ENCODE data around the gene NUBPL. TPM values are rescaled to one million over a fixed set of nuclear protein-coding genes. Genes with fewer than 3 reads are reported as not detected.

The NUBPL gene
- total RNA-seq, 2 donors from 2014 or later = 9.2 to 30.0 TPM

- Histone ChIP-seq H3K36me3 (no peaks in the 10 kb centered on the region), H3K4me3 (no peak overlapping the region), H3K27ac (no peak overlapping the region), H3K4me1 (ENCODE audit: control insufficient read depth in 1 of 2, low read depth in 2 of 2) (no peaks in the 10 kb centered on the region), H3K9me3 (peaks cover 13% of the 10 kb centered on the region), H3K27me3 (replicated peaks; ENCODE audit: insufficient read depth) (no peaks in the 10 kb centered on the region)
- TF ChIP-seq CTCF (IDR thresholded peaks at IDR 0.05) = no peak
- no peak for DNase-seq (ENCODE audit: low spot score)
- ATAC-seq (ENCODE audit: insufficient number of reproducible peaks, low FRiP score, low read depth) = no peak
These were observed 191.9 kb downstream of the NUBPL start for GRCh38 chr14:31752867-31753661.

GRCh38 chr14:31758941-31759340 is 197.7 kb downstream of the NUBPL start:
- TF ChIP-seq CTCF (IDR thresholded peaks at IDR 0.05) = no peak
- Histone ChIP-seq H3K36me3 (no peaks in the 10 kb centered on the region), H3K4me1 (ENCODE audit: control insufficient read depth in 1 of 2, low read depth in 2 of 2) (no peaks in the 10 kb centered on the region), H3K4me3 (no peak overlapping the region), H3K9me3 (no peaks in the 10 kb centered on the region), H3K27ac (no peak overlapping the region), H3K27me3 (replicated peaks; ENCODE audit: insufficient read depth) (no peaks in the 10 kb centered on the region)
- DNase-seq (ENCODE audit: low spot score) (no peak), ATAC-seq (ENCODE audit: insufficient number of reproducible peaks, low FRiP score, low read depth) (no peak)

- no peaks in the 10 kb centered on the region for H3K27me3 ChIP-seq (replicated peaks; ENCODE audit: insufficient read depth)
- ATAC-seq (ENCODE audit: insufficient number of reproducible peaks, low FRiP score, low read depth) = no peak
- no peak overlapping the region for H3K4me3 ChIP-seq
- no peaks in the 10 kb centered on the region for H3K4me1 ChIP-seq (ENCODE audit: control insufficient read depth in 1 of 2, low read depth in 2 of 2)
- H3K9me3 ChIP-seq = no peaks in the 10 kb centered on the region
- no peaks in the 10 kb centered on the region for H3K36me3 ChIP-seq
- DNase-seq (ENCODE audit: low spot score) = no peak
- TF ChIP-seq CTCF (IDR thresholded peaks at IDR 0.05) = no peak
- no peak overlapping the region for H3K27ac ChIP-seq
These were observed 199.1 kb downstream of the NUBPL start for GRCh38 chr14:31760277-31760676.

- H3K36me3 ChIP-seq = no peaks in the 10 kb centered on the region
- ATAC-seq (ENCODE audit: insufficient number of reproducible peaks, low FRiP score, low read depth) = no peak
- no peak overlapping the region for H3K27ac ChIP-seq
- no peak overlapping the region for H3K4me3 ChIP-seq
- no peaks in the 10 kb centered on the region for H3K27me3 ChIP-seq (replicated peaks; ENCODE audit: insufficient read depth)
- no peak for TF ChIP-seq CTCF (IDR thresholded peaks at IDR 0.05)
- no peak for DNase-seq (ENCODE audit: low spot score)
- no peaks in the 10 kb centered on the region for H3K9me3 ChIP-seq
- H3K4me1 ChIP-seq (ENCODE audit: control insufficient read depth in 1 of 2, low read depth in 2 of 2) = no peaks in the 10 kb centered on the region
These were observed 200.1 kb downstream of the NUBPL start for GRCh38 chr14:31761325-31761724.

DNA sequence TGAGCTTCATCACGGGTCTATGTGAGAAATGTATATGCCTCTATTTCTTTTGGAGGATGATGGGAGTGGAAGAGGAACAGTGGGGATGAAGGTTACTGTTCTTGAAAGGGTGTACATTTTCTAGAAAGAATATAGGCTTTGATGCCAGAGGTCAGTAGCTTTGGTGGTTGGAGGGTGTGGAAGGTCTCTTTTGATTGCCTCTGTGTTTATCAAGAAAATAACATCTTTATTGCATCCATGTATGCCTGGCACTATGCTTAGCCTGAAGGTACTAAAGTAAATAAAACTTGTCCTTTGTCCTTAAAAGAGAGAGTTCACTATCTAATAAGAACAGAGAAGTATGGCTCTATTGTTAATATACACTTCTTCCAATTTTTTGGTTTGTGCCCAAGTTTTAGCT is 201.8 kb downstream of the NUBPL start:
- ATAC-seq (ENCODE audit: insufficient number of reproducible peaks, low FRiP score, low read depth) (no peak), DNase-seq (ENCODE audit: low spot score) (no peak)
- Histone ChIP-seq H3K4me3 (no peak overlapping the region), H3K4me1 (ENCODE audit: control insufficient read depth in 1 of 2, low read depth in 2 of 2) (no peaks in the 10 kb centered on the region), H3K36me3 (no peaks in the 10 kb centered on the region), H3K9me3 (no peaks in the 10 kb centered on the region), H3K27ac (no peak overlapping the region), H3K27me3 (replicated peaks; ENCODE audit: insufficient read depth) (no peaks in the 10 kb centered on the region)
- TF ChIP-seq CTCF (IDR thresholded peaks at IDR 0.05) = no peak

All from thoracic aorta (tissue), 2 donors.